SJCRH30 (cell line): Measurements from ENCODE around the gene CDH26. TPM values are rescaled to one million over a fixed set of nuclear protein-coding genes. Genes with fewer than 3 reads are reported as not detected.

Experiments
- DNase-seq, 2 experiments: peaks; one replicate each; pipeline ENCODE4 v3.0.0-alpha.2; 2015 to 2020
- H3K27ac ChIP-seq: fragments of 250-450 bp; sonication (Bioruptor Pico); 2 replicates; pipeline ENCODE4 v1.5.1; 2020; ENCODE audit warnings: mild to moderate bottlenecking, moderate library complexity
- H3K27me3 ChIP-seq: fragments of 250-450 bp; sonication (Bioruptor Pico); 2 replicates; pipeline ENCODE4 v1.5.1; 2020; ENCODE audit warnings: mild to moderate bottlenecking, moderate library complexity
- H3K36me3 ChIP-seq: fragments of 250-450 bp; sonication (Bioruptor Pico); 2 replicates; pipeline ENCODE4 v1.5.1; 2020; ENCODE audit warnings: mild to moderate bottlenecking, moderate library complexity
- H3K4me1 ChIP-seq: fragments of 250-450 bp; sonication (Bioruptor Pico); 2 replicates; pipeline ENCODE4 v1.5.1; 2020; ENCODE audit warnings: mild to moderate bottlenecking, moderate library complexity
- H3K4me3 ChIP-seq: fragments of 250-450 bp; sonication (Bioruptor Pico); 2 replicates; pipeline ENCODE4 v1.5.1; 2020; ENCODE audit warnings: mild to moderate bottlenecking, moderate library complexity
- H3K9me3 ChIP-seq: fragments of 250-450 bp; sonication (Bioruptor Pico); replicated peaks from 2 replicates; pipeline ENCODE4 v1.5.1; 2020; ENCODE audit warnings: mild to moderate bottlenecking, moderate library complexity
- total RNA-seq: library from RNA; depleted of rRNA; stranded (reverse); fragments of >200 nt; shearing (Covaris generic); gene quantifications from 2 replicates; pipeline ENCODE4 v1.2.3, GENCODE V29; 2014; rRNA removed

The CDH26 gene
- total RNA-seq, 1 experiment from 2014 or later, result 0.32 TPM

- Histone ChIP-seq H3K9me3 (no peaks in the 10 kb centered on the region), H3K4me3 (peak overlapping the region; percentile 5), H3K36me3 (no peaks in the 10 kb centered on the region), H3K27ac (peak overlapping the region; percentile 87), H3K27me3 (no peaks in the 10 kb centered on the region), H3K4me1 (peaks cover 28% of the 10 kb centered on the region)
- DNase-seq, result peak; percentile 97 to 99
These were observed 99.9 kb downstream of the CDH26 start for GRCh38 chr20:60057866-60058807.

GRCh38 chr20:60058879-60059278 is 100.7 kb downstream of the CDH26 start:
- DNase-seq, result no peak
- Histone ChIP-seq H3K27ac (peak overlapping the region; percentile 87), H3K36me3 (no peaks in the 10 kb centered on the region), H3K27me3 (no peaks in the 10 kb centered on the region), H3K4me3 (peak overlapping the region; percentile 3; the same call in 1 of the 2 replicates), H3K9me3 (no peaks in the 10 kb centered on the region), H3K4me1 (peaks cover 23% of the 10 kb centered on the region)

- Histone ChIP-seq H3K4me3 (no peak overlapping the region), H3K27me3 (no peaks in the 10 kb centered on the region; the same call in 1 of the 2 replicates), H3K9me3 (no peaks in the 10 kb centered on the region), H3K36me3 (no peaks in the 10 kb centered on the region), H3K4me1 (peaks cover 23% of the 10 kb centered on the region), H3K27ac (no peak overlapping the region)
- DNase-seq, result no peak
These were observed 101.9 kb downstream of the CDH26 start for GRCh38 chr20:60060006-60060557.

- no peak for DNase-seq
- H3K4me3 ChIP-seq, result no peak overlapping the region
- H3K27me3 ChIP-seq, result peaks cover 3% of the 10 kb centered on the region; the same call in 1 of the 2 replicates
- H3K9me3 ChIP-seq, result no peaks in the 10 kb centered on the region
- H3K36me3 ChIP-seq, result no peaks in the 10 kb centered on the region
- H3K4me1 ChIP-seq, result peaks cover 23% of the 10 kb centered on the region
- no peak overlapping the region for H3K27ac ChIP-seq
These were observed 102.4 kb downstream of the CDH26 start for GRCh38 chr20:60060593-60060992.

- no peaks in the 10 kb centered on the region for H3K9me3 ChIP-seq
- H3K4me3 ChIP-seq, result 0 out of 2 replicates have a peak overlapping the region, but pooled peaks have one; percentile 9
- peaks cover 22% of the 10 kb centered on the region for H3K4me1 ChIP-seq
- H3K36me3 ChIP-seq, result no peaks in the 10 kb centered on the region
- peak in 1 of 2 experiments; percentile 37 for DNase-seq
- no peak overlapping the region for H3K27ac ChIP-seq
- H3K27me3 ChIP-seq, result peaks cover 4% of the 10 kb centered on the region; the same call in 1 of the 2 replicates
These were observed 104.3 kb downstream of the CDH26 start for GRCh38 chr20:60062431-60063047.

GRCh38 chr20:60063048-60063451 is 104.8 kb downstream of the CDH26 start:
- Histone ChIP-seq H3K27ac (no peak overlapping the region), H3K27me3 (peaks cover 9% of the 10 kb centered on the region), H3K4me3 (no peak overlapping the region), H3K36me3 (no peaks in the 10 kb centered on the region), H3K4me1 (peaks cover 17% of the 10 kb centered on the region), H3K9me3 (no peaks in the 10 kb centered on the region)
- DNase-seq, result no peak

- no peak overlapping the region for H3K4me3 ChIP-seq
- no peaks in the 10 kb centered on the region for H3K9me3 ChIP-seq
- peaks cover 15% of the 10 kb centered on the region for H3K27me3 ChIP-seq
- no peaks in the 10 kb centered on the region for H3K36me3 ChIP-seq
- no peak for DNase-seq
- no peak overlapping the region for H3K27ac ChIP-seq
- peaks cover 11% of the 10 kb centered on the region for H3K4me1 ChIP-seq
These were observed 105.6 kb downstream of the CDH26 start for GRCh38 chr20:60063739-60064380.

Other genes starting within 250 kb of the CDH26 start
- 0.75 TPM in 1 of 2 replicates, not detected in the other for gene SYCP2, start 24.8 kb upstream of the CDH26 start, total RNA-seq
- 4.4 and 4.7 TPM in 2 replicates for gene PPP1R3D, start 18.1 kb upstream of the CDH26 start, total RNA-seq
- gene FAM217B, start 18.0 kb upstream of the CDH26 start, total RNA-seq, result 24.2 and 24.7 TPM in 2 replicates